ENCODE results near the gene RFTN1. TPM values are rescaled to one million over a fixed set of nuclear protein-coding genes. Genes with fewer than 3 reads are reported as not detected.

Gene RFTN1
- total RNA-seq, 4 donors from 2014 or later = 42.4 to 94.4 (median 62.5) TPM

DNA sequence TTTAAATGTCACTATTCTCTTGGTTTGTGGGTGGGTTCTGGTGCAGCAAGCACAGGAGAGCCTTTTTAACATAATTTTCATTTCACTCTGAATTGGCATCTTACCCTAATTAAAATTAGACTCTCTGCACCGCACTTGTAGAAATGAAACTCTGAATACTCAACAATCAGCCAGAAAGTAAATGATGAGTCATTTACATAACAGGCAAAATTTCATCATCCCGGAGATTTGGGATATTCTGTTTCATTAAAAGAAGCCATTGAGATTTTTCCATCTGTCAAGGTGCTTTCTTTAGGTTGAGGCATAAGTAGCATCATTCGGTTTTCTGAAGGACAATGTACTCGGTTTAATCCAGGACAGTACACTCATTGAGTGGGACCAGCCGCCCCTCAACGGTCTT lies 111.0 kb downstream of the RFTN1 start:
- ATAC-seq (ENCODE audit: low FRiP score) (no peak), DNase-seq (ENCODE audit: low spot score) (no peak)
- TF ChIP-seq, protein P1, sequence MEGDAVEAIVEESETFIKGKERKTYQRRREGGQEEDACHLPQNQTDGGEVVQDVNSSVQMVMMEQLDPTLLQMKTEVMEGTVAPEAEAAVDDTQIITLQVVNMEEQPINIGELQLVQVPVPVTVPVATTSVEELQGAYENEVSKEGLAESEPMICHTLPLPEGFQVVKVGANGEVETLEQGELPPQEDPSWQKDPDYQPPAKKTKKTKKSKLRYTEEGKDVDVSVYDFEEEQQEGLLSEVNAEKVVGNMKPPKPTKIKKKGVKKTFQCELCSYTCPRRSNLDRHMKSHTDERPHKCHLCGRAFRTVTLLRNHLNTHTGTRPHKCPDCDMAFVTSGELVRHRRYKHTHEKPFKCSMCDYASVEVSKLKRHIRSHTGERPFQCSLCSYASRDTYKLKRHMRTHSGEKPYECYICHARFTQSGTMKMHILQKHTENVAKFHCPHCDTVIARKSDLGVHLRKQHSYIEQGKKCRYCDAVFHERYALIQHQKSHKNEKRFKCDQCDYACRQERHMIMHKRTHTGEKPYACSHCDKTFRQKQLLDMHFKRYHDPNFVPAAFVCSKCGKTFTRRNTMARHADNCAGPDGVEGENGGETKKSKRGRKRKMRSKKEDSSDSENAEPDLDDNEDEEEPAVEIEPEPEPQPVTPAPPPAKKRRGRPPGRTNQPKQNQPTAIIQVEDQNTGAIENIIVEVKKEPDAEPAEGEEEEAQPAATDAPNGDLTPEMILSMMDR (IDR thresholded peaks at IDR 0.05) = no peak

- ATAC-seq (ENCODE audit: low FRiP score) = no peak
- no peak for DNase-seq (ENCODE audit: low spot score)
- TF ChIP-seq, protein P1 (IDR thresholded peaks at IDR 0.05) = no peak
Observed at GRCh38 chr3:16401273-16401672, 112.2 kb downstream of the RFTN1 start.

DNA sequence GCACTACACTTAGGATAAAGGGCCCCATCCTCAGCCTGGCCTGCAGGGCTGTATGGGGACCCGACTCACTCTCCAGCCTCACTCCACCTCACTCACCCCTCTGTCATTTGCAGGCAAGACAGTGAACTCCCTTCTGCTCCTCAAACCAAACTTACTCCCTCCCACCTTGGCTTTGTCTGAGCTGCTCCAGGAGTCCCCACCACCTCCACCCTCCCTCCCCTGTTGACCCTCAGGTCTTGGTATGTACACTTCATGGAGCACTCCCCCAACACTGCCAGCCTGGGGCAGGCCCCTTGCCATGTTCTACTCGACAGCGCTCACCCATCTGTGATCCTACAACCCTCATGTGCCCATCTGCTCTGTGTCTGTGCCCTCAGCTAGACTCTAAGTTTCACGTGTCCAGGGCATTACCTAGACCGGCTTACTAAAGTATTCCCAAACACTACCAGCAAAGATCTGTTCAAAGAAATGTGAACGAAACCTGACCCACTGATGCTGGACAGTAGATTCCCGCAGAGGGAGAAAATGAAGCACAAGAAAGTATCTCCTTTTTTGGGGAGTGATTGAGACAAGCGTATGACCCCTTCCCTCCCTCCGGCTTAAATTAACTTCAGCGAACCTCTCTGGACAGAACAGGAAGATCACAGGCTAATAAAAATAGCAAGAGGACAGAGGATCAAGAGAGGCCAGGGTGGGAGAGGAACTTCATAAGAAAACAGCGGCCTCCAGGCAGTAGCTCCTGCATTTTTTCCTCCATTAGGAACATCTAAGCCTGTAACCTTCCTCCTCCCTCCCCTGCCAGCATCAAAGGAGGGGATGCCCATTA lies 113.2 kb downstream of the RFTN1 start:
- TF ChIP-seq, protein P1 (IDR thresholded peaks at IDR 0.05) = no peak
- no peak for DNase-seq (ENCODE audit: low spot score)
- ATAC-seq (ENCODE audit: low FRiP score) = no peak

DNA sequence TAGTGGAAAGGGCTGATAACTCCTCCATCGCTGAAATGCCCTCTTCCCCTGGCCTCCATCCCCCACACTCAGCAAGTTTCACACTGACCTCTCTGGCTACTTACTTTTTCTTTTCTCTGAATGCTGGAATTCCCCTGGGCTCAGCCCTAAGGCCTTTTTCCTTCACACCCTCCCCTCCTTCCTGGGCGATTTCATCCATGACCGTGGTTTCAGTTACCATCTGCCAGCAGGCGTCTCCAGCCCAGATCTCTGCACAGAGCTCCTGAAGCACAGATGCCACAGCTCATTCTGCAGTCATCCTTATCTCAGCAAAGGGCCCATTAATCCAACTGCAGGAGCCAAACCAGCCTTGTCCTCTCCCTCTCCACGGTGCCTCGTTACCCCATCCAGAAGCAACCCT lies 114.0 kb downstream of the RFTN1 start:
- TF ChIP-seq, protein P1 (IDR thresholded peaks at IDR 0.05) = no peak
- DNase-seq (ENCODE audit: low spot score) = no peak
- peak; percentile 81 for ATAC-seq (ENCODE audit: low FRiP score)

GRCh38 chr3:16398648-16399047 lies 114.9 kb downstream of the RFTN1 start:
- no peak for DNase-seq (ENCODE audit: low spot score)
- no peak for ATAC-seq (ENCODE audit: low FRiP score)
- TF ChIP-seq, protein P1 (IDR thresholded peaks at IDR 0.05) = no peak

DNA sequence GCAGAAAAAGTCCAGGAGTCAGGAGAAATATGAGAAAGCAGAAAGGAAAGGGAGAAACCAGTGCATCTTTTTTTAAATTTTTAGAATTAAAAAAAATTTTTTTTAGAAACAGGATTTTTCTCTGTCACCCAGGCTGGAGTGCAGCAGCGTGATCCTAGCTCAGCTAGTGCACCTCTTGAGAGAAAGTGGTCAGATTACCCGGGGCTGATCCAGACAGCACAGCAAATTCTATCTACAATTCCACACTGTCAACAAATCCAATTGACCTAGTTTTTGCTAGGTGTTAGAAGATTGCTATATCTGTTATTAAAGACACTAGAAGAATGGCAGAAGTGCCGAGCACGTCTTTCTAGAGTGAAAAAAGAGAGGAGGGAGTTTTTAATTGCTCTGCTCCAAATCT lies 117.3 kb downstream of the RFTN1 start:
- no peak for ATAC-seq (ENCODE audit: low FRiP score)
- TF ChIP-seq, protein P1 (IDR thresholded peaks at IDR 0.05) = no peak
- no peak for DNase-seq (ENCODE audit: low spot score)

- TF ChIP-seq, protein P1 (IDR thresholded peaks at IDR 0.05) = no peak
- ATAC-seq (ENCODE audit: low FRiP score) = no peak
- no peak for DNase-seq (ENCODE audit: low spot score)
Observed at GRCh38 chr3:16395212-16395611, 118.3 kb downstream of the RFTN1 start.
